Kidney tubule cell (primary cell): Measurements from ENCODE around the gene ARHGDIG.
"Not testable (repeated sequence)": the region's sequence is repeated elsewhere in the genome, so short reads cannot be mapped to it uniquely, and the experiment has no call there.

Source experiments
- DNase-seq: peaks from one replicate; pipeline ENCODE4 v3.0.0-alpha.2; 2018; ENCODE audit warnings: low spot score

Gene ARHGDIG

DNA sequence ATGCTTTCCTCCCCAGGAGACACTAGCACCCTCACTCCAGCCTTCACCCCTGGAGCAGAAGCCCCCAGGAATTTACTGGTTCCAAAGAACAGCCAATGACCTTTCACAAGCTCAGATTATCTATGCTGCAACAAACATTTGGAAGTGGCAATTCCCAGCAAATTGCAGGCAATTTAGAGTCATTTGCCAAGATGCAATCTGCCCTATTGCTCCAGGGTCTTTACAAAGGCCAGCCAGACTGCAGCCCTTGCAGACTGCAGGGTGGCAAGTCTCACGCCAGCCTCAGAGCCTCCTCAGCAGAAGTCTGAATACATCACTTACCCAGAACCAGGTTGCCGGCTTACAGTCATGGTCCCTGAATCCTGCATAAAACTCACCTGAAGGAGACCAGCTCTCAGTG lies 50.4 kb downstream of the ARHGDIG start:
- DNase-seq = no peak

DNA sequence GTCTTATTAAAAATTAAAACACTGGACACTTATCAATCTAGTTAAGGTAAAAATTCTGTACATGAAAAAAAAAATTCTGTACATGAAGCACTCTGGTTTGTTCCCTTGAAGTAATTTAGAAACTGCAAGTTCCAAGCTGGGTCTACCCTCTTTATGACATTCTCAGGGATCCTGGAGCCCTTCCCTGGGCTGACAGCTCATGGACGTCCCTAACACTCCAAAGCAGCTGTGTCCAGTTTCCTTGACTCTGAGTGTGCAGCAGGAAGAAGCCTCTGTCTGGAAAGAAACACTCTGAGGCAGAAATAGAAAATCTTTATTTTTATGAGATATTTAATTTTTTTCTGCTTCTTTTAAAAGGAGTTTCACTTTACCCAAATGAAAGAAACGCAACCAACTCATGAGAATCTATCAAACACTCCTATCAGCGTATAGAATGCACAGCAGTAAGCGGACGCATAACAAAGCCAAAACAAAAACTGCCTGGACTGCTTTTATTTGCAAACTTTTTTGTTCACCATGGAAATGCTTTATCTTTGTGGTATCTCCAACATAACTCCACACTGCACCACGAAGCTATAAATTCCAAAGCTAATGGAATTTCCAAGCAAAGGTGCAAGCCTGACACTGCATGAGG lies 50.9 kb downstream of the ARHGDIG start:
- DNase-seq = not testable (repeated sequence)
